Aorta (tissue), 5 donors: ENCODE data around the gene FIBCD1. TPM values are rescaled to one million over a fixed set of nuclear protein-coding genes. Genes with fewer than 3 reads are reported as not detected.
A peak's percentile ranks its signal among the peaks of the same experiment; 100 is the strongest.

Source experiments
- ATAC-seq: fragments of 200-7000 bp; cut with Tn5 transposase; one replicate; pipeline ENCODE4 v1.9.1; 2022; ENCODE audit warnings: moderate library complexity; ENCODE audit not compliant: low FRiP score
- DNase-seq, 2 donors: peaks; one replicate each; pipeline ENCODE4 v3.0.0-alpha.2; 2020
- H3K27ac ChIP-seq, 2 donors: one replicate each; pipeline ENCODE4 v1.5.1; 2013; ENCODE audit warnings: low read length in 2 of 2, mild to moderate bottlenecking in 2 of 2, moderate library complexity in 2 of 2, control low read depth in 1 of 2, inconsistent platforms in 1 of 2, low read depth in 1 of 2
- H3K27me3 ChIP-seq, 2 donors: one replicate each; pipeline ENCODE4 v1.6.1; 2013; ENCODE audit warnings: control low read depth in 1 of 2, low read length in 1 of 2, mild to moderate bottlenecking in 1 of 2, moderate library complexity in 1 of 2; ENCODE audit not compliant: insufficient read depth in 2 of 2, control insufficient read depth in 1 of 2
- H3K36me3 ChIP-seq, 2 donors: one replicate each; pipeline ENCODE4 v1.6.1; 2013; ENCODE audit warnings: control low read depth in 1 of 2, low read length in 1 of 2, mild to moderate bottlenecking in 1 of 2; ENCODE audit not compliant: insufficient read depth in 2 of 2, control insufficient read depth in 1 of 2
- H3K4me1 ChIP-seq, 2 donors: one replicate each; pipeline ENCODE4 v1.6.1; 2013; ENCODE audit warnings: low read length in 2 of 2, control low read depth in 1 of 2, mild to moderate bottlenecking in 1 of 2, moderate library complexity in 1 of 2; ENCODE audit not compliant: insufficient read depth in 2 of 2, control insufficient read depth in 1 of 2
- H3K4me3 ChIP-seq, 2 donors: one replicate each; pipeline ENCODE4 v1.5.1; 2013; ENCODE audit warnings: low read length in 2 of 2, control low read depth in 1 of 2, mild to moderate bottlenecking in 1 of 2
- H3K9me3 ChIP-seq: one replicate; pipeline ENCODE4 v1.6.1; 2013; ENCODE audit warnings: mild to moderate bottlenecking, low read length; ENCODE audit not compliant: control insufficient read depth
- WGBS, 2 donors: extraction: QIAGEN DNeasy Blood & Tissue Kit; methylation state at CpG; one replicate each; pipeline ENCODE4 v1.1.7; 2013; 5-methylcytosine and 5-hydroxymethylcytosine counted together
- intact Hi-C, 2 donors: fragments of 100-400 bp; cut with DNase I; formaldehyde crosslinking; loops; one replicate each; pipeline versions ENCODE4 v1.14.2 to v1.15.0; 2022
- polyA plus RNA-seq, 2 donors: library from polyadenylated mRNA; stranded (reverse); fragments of 200-250 nt; gene quantifications; one replicate each; pipeline ENCODE4 v1.2.3, GENCODE V29; 2013
- total RNA-seq, 2 donors: library from RNA; stranded (reverse); fragmentation: NEBNext Ultra II Directional; extraction: Animal tissue kit (Norgen Biotek cat#: 25700); gene quantifications; one replicate each; pipeline ENCODE4 v1.2.1, GENCODE V29; 2021
- donor health status: healthy with polysubstance abuse.
- donor health status: Bipolar disorder and iron deficiency.
- donor health status: DM: no; HTN: no; CAD: no.
- donor health status: DM: no; HTN: no; CAD: no.
- donor health status: DM: yes; HTN: yes; CAD: no.

The FIBCD1 gene
- total and polyA plus RNA-seq, 4 donors, result 0.13 TPM; not detected in 3

- Histone ChIP-seq H3K36me3 (peaks cover 0 to 10% of the 10 kb centered on the region in 2 donors), H3K4me3 (no peak overlapping the region), H3K9me3 (no peaks in the 10 kb centered on the region), H3K27me3 (no peaks in the 10 kb centered on the region), H3K27ac (no peak overlapping the region), H3K4me1 (no peaks in the 10 kb centered on the region)
- intact Hi-C loops, result no loop called here
- ATAC-seq (no peak), DNase-seq (no peak)
- 64 to 72% methylated on average over 24 of the region's 24 CpGs for WGBS, 2 donors
Observed at GRCh38 chr9:130892477-130893304, 46.4 kb downstream of the FIBCD1 start.

GRCh38 chr9:130891688-130892476 lies 47.2 kb downstream of the FIBCD1 start:
- intact Hi-C loops, result no loop called here
- Histone ChIP-seq H3K36me3 (peaks cover 0 to 10% of the 10 kb centered on the region in 2 donors), H3K4me1 (no peaks in the 10 kb centered on the region), H3K27me3 (no peaks in the 10 kb centered on the region), H3K9me3 (no peaks in the 10 kb centered on the region), H3K4me3 (no peak overlapping the region), H3K27ac (no peak overlapping the region)
- WGBS, 2 donors, result 81 to 83% methylated on average over 18 of the region's 18 CpGs
- DNase-seq (no peak), ATAC-seq (no peak)

GRCh38 chr9:130890870-130891687 lies 48.0 kb downstream of the FIBCD1 start:
- Histone ChIP-seq H3K27me3 (no peaks in the 10 kb centered on the region), H3K9me3 (no peaks in the 10 kb centered on the region), H3K36me3 (peaks cover 0 to 10% of the 10 kb centered on the region in 2 donors), H3K27ac (no peak overlapping the region), H3K4me3 (no peak overlapping the region), H3K4me1 (no peaks in the 10 kb centered on the region)
- 76 to 80% methylated on average over 20 of the region's 20 CpGs for WGBS, 2 donors
- intact Hi-C loops, result no loop called here
- no peak for ATAC-seq
- DNase-seq, result peak in 1 of 2 donors; percentile 38

- WGBS, 2 donors, result 74 to 78% methylated on average over 9 of the region's 9 CpGs
- ATAC-seq, result no peak
- intact Hi-C loops, result no loop called here
- Histone ChIP-seq H3K4me3 (no peak overlapping the region), H3K4me1 (no peaks in the 10 kb centered on the region), H3K27me3 (no peaks in the 10 kb centered on the region), H3K36me3 (peaks cover 0 to 11% of the 10 kb centered on the region in 2 donors), H3K27ac (no peak overlapping the region), H3K9me3 (no peaks in the 10 kb centered on the region)
- peak in 1 of 2 donors; percentile 31 for DNase-seq
Observed at GRCh38 chr9:130890124-130890523, 48.9 kb downstream of the FIBCD1 start.

- 89% methylated on average over 22 of the region's 22 CpGs for WGBS, 2 donors
- H3K4me1 ChIP-seq, result no peaks in the 10 kb centered on the region
- intact Hi-C loops, result no loop called here
- H3K4me3 ChIP-seq, result no peak overlapping the region
- H3K27ac ChIP-seq, result no peak overlapping the region
- no peaks in the 10 kb centered on the region for H3K9me3 ChIP-seq
- DNase-seq (no peak), ATAC-seq (no peak)
- H3K36me3 ChIP-seq, result peaks cover 0 to 15% of the 10 kb centered on the region in 2 donors
- no peaks in the 10 kb centered on the region for H3K27me3 ChIP-seq
Observed at GRCh38 chr9:130888146-130888885, 50.7 kb downstream of the FIBCD1 start.

- H3K27ac ChIP-seq, result no peak overlapping the region
- H3K4me1 ChIP-seq, result no peaks in the 10 kb centered on the region
- DNase-seq (no peak), ATAC-seq (no peak)
- no peaks in the 10 kb centered on the region for H3K27me3 ChIP-seq
- WGBS, 2 donors, result 36 to 42% methylated on average over 25 of the region's 25 CpGs
- H3K4me3 ChIP-seq, result no peak overlapping the region
- intact Hi-C loops, result no loop called here
- H3K9me3 ChIP-seq, result no peaks in the 10 kb centered on the region
- H3K36me3 ChIP-seq, result peaks cover 0 to 15% of the 10 kb centered on the region in 2 donors
Observed at GRCh38 chr9:130887494-130888144, 51.4 kb downstream of the FIBCD1 start.

GRCh38 chr9:130886981-130887380 lies 52.1 kb downstream of the FIBCD1 start:
- ATAC-seq, result no peak
- peaks cover 0 to 15% of the 10 kb centered on the region in 2 donors for H3K36me3 ChIP-seq
- WGBS, 2 donors, result 81 to 84% methylated on average over 23 of the region's 23 CpGs

More at GRCh38 chr9:130886981-130887380, 52.1 kb downstream of the FIBCD1 start:
- Histone ChIP-seq H3K9me3 (no peaks in the 10 kb centered on the region), H3K27ac (no peak overlapping the region), H3K4me3 (no peak overlapping the region), H3K4me1 (no peaks in the 10 kb centered on the region), H3K27me3 (no peaks in the 10 kb centered on the region)
- DNase-seq, result no peak
- intact Hi-C loops, result no loop called here
